Thyroid gland (tissue), 4 donors: ENCODE measurements around the gene RMND5A.

Source experiments
- CTCF ChIP-seq, 6 experiments: fragments of 200-600 bp in 3 of 6; fragments of 450-650 bp in 3 of 6; sonication (generic) in 3 of 6; IDR thresholded peaks; one replicate each; pipeline ENCODE4 v1.5.1; 2016 to 2019; ENCODE audit warnings: antibody characterized with exemption in 6 of 6, mild to moderate bottlenecking in 2 of 6, inconsistent platforms in 1 of 6, moderate library complexity in 1 of 6
- POLR2A ChIP-seq, 2 donors: fragments of 450-650 bp; IDR thresholded peaks; one replicate each; pipeline ENCODE4 v1.6.1; 2017; ENCODE audit warnings: antibody characterized with exemption in 2 of 2, mild to moderate bottlenecking in 2 of 2, moderate library complexity in 1 of 2

- TF ChIP-seq CTCF (IDR thresholded peaks at IDR 0.05) (no peak), POLR2A (IDR thresholded peaks at IDR 0.05) (no peak)
Observed at GRCh38 chr2:86673011-86673410, 47.1 kb upstream of the RMND5A start.
